ENCODE data around the gene PLA2G6.

DNA sequence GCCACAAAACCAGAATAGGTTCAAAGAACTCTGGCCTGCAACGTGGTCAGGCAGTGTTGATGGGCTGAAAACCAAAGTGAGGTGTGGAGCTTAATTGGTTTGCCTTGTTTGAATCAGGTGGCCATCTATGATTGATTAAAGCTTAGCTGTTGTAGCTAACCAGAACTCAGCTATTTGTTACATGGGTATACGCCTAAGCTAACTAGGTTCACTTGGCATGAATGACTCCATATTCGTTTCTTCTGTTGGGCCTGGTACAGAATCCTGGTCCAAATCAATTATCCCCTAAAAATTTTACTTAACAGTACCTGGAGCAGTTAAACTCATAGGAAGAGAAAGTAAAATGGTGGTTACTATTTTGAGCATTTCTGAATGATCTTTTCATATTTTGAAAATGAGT, 63.4 kb downstream of the PLA2G6 start:
- TF ChIP-seq, protein P1, sequence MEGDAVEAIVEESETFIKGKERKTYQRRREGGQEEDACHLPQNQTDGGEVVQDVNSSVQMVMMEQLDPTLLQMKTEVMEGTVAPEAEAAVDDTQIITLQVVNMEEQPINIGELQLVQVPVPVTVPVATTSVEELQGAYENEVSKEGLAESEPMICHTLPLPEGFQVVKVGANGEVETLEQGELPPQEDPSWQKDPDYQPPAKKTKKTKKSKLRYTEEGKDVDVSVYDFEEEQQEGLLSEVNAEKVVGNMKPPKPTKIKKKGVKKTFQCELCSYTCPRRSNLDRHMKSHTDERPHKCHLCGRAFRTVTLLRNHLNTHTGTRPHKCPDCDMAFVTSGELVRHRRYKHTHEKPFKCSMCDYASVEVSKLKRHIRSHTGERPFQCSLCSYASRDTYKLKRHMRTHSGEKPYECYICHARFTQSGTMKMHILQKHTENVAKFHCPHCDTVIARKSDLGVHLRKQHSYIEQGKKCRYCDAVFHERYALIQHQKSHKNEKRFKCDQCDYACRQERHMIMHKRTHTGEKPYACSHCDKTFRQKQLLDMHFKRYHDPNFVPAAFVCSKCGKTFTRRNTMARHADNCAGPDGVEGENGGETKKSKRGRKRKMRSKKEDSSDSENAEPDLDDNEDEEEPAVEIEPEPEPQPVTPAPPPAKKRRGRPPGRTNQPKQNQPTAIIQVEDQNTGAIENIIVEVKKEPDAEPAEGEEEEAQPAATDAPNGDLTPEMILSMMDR (IDR thresholded peaks at IDR 0.05; ENCODE audit: borderline replicate concordance, extremely low read depth, low read length, poor library complexity, severe bottlenecking), result no peak
- TF ChIP-seq EZH2 (IDR thresholded peaks at IDR 0.05; ENCODE audit: borderline replicate concordance, low read depth, low read length, severe bottlenecking), result no peak
